ENCODE measurements around the gene ACADVL. TPM values are rescaled to one million over a fixed set of nuclear protein-coding genes. Genes with fewer than 3 reads are reported as not detected.
"Not testable (repeated sequence)": the region's sequence is repeated elsewhere in the genome, so short reads cannot be mapped to it uniquely, and the experiment has no call there.

ACADVL gene
- total RNA-seq, result 100 to 1,000 TPM; 348 to 371 TPM

GRCh38 chr17:7219812-7220592, at the start of gene ACADVL, which contains the start of gene DLG4:
Gene ACADVL, plus strand, starts transcription at chr17:7219938. Its CDS starts 47 bp downstream, at chr17:7219985.
Gene DLG4, minus strand, starts transcription at chr17:7219836.
- Mint-ChIP-seq H3K9me3 (ENCODE audit: insufficient read depth) (no peaks in the 10 kb centered on the region), H3K4me1 (ENCODE audit: low read depth) (peaks cover 56% of the 10 kb centered on the region), H3K27ac (peak within 1 kb of the TSS; percentile 95), H3K36me3 (ENCODE audit: low read depth) (peaks cover 35% of the 10 kb centered on the region), H3K4me3 (peak within 1 kb of the TSS; percentile 96), H3K27me3 (ENCODE audit: low read depth) (no peaks in the 10 kb centered on the region)
- CTCF ChIA-PET, result interaction anchor here (0.8 to 4.5 kb wide), 18 partner anchors 9 to 467 kb away, joined by 3 to 37 read pairs (median 4); partner anchors contain the start of genes DVL2, PHF23 and TP53
- peak; percentile 85 for DNase-seq
- POLR2A ChIA-PET, result interaction anchor here (0.6 to 5.4 kb wide), 12 partner anchors 10 to 174 kb away, joined by 3 to 35 read pairs (median 5); partner anchors contain the start of genes CTDNEP1, DVL2, ELP5 and GABARAP
- ATAC-seq, result peak; percentile 75

- H3K4me3 Mint-ChIP-seq; DNase-seq; H3K9me3 Mint-ChIP-seq (ENCODE audit: insufficient read depth); H3K27ac Mint-ChIP-seq; ATAC-seq; H3K36me3 Mint-ChIP-seq (ENCODE audit: low read depth); H3K27me3 Mint-ChIP-seq (ENCODE audit: low read depth); CTCF ChIA-PET; H3K4me1 Mint-ChIP-seq (ENCODE audit: low read depth); POLR2A ChIA-PET: not testable (repeated sequence)
Measured at GRCh38 chr17:7172522-7173191, 47.1 kb upstream of the ACADVL start.

GRCh38 chr17:7173687-7174602, 45.8 kb upstream of the ACADVL start:
- Mint-ChIP-seq H3K9me3 (ENCODE audit: insufficient read depth) (peaks cover 3% of the 10 kb centered on the region), H3K4me3 (no peak overlapping the region), H3K27ac (no peak overlapping the region), H3K4me1 (ENCODE audit: low read depth) (peaks cover 12% of the 10 kb centered on the region), H3K27me3 (ENCODE audit: low read depth) (peaks cover 14% of the 10 kb centered on the region), H3K36me3 (ENCODE audit: low read depth) (no peaks in the 10 kb centered on the region)
- ChIA-PET POLR2A (interaction anchor here (0.6 kb wide), 1 partner anchor 435 kb away, joined by 3 read pairs; no protein-coding TSS in a partner anchor), CTCF (interaction anchor here (0.6 to 1.0 kb wide), 3 partner anchors 41 to 128 kb away, joined by 3 to 4 read pairs (median 3); no protein-coding TSS in a partner anchor)
- peak; percentile 76 for DNase-seq
- peak; percentile 81 for ATAC-seq

GRCh38 chr17:7174603-7175326, 45.0 kb upstream of the ACADVL start:
- DNase-seq (no peak), ATAC-seq (no peak)
- ChIA-PET POLR2A (no interaction called here), CTCF (interaction anchor here (1.0 kb wide), 1 partner anchor 129 kb away, joined by 4 read pairs; no protein-coding TSS in a partner anchor)
- Mint-ChIP-seq H3K27ac (no peak overlapping the region), H3K27me3 (ENCODE audit: low read depth) (peaks cover 15% of the 10 kb centered on the region), H3K4me1 (ENCODE audit: low read depth) (peaks cover 12% of the 10 kb centered on the region), H3K9me3 (ENCODE audit: insufficient read depth) (no peaks in the 10 kb centered on the region), H3K36me3 (ENCODE audit: low read depth) (no peaks in the 10 kb centered on the region), H3K4me3 (no peak overlapping the region)

- no peak overlapping the region for H3K4me3 Mint-ChIP-seq
- H3K27ac Mint-ChIP-seq, result no peak overlapping the region
- H3K4me1 Mint-ChIP-seq (ENCODE audit: low read depth), result peaks cover 12% of the 10 kb centered on the region
- CTCF ChIA-PET, result no interaction called here
- no peaks in the 10 kb centered on the region for H3K9me3 Mint-ChIP-seq (ENCODE audit: insufficient read depth)
- ATAC-seq (no peak), DNase-seq (no peak)
- POLR2A ChIA-PET, result no interaction called here
- H3K36me3 Mint-ChIP-seq (ENCODE audit: low read depth), result no peaks in the 10 kb centered on the region
- H3K27me3 Mint-ChIP-seq (ENCODE audit: low read depth), result peaks cover 14% of the 10 kb centered on the region
Measured at GRCh38 chr17:7175330-7175733, 44.4 kb upstream of the ACADVL start.

- ChIA-PET POLR2A (interaction anchor here (1.5 kb wide), 1 partner anchor 131 kb away, joined by 4 read pairs; no protein-coding TSS in a partner anchor), CTCF (interaction anchor here (0.8 to 3.9 kb wide), 6 partner anchors 36 to 134 kb away, joined by 3 to 59 read pairs (median 11); no protein-coding TSS in a partner anchor)
- H3K4me1 Mint-ChIP-seq (ENCODE audit: low read depth), result peaks cover 12% of the 10 kb centered on the region
- H3K4me3 Mint-ChIP-seq, result no peak overlapping the region
- ATAC-seq (no peak), DNase-seq (no peak)
- H3K9me3 Mint-ChIP-seq (ENCODE audit: insufficient read depth), result no peaks in the 10 kb centered on the region
- H3K36me3 Mint-ChIP-seq (ENCODE audit: low read depth), result no peaks in the 10 kb centered on the region
- H3K27ac Mint-ChIP-seq, result no peak overlapping the region
- peaks cover 14% of the 10 kb centered on the region for H3K27me3 Mint-ChIP-seq (ENCODE audit: low read depth)
Measured at GRCh38 chr17:7176107-7176840, 43.5 kb upstream of the ACADVL start.

- Mint-ChIP-seq H3K4me1 (ENCODE audit: low read depth) (peaks cover 12% of the 10 kb centered on the region), H3K4me3 (no peak overlapping the region), H3K9me3 (ENCODE audit: insufficient read depth) (no peaks in the 10 kb centered on the region), H3K27ac (no peak overlapping the region), H3K27me3 (ENCODE audit: low read depth) (peaks cover 14% of the 10 kb centered on the region), H3K36me3 (ENCODE audit: low read depth) (no peaks in the 10 kb centered on the region)
- ATAC-seq (no peak), DNase-seq (no peak)
- ChIA-PET POLR2A (interaction anchor here (1.5 kb wide), 1 partner anchor 131 kb away, joined by 4 read pairs; no protein-coding TSS in a partner anchor), CTCF (interaction anchor here (0.8 to 3.9 kb wide), 23 partner anchors 9 to 258 kb away, joined by 3 to 59 read pairs (median 5); partner anchors contain the start of genes NEURL4 and TMEM102)
Measured at GRCh38 chr17:7176841-7177190, 42.9 kb upstream of the ACADVL start.

- Mint-ChIP-seq H3K4me3 (peak overlapping the region; percentile 48), H3K4me1 (ENCODE audit: low read depth) (peaks cover 12% of the 10 kb centered on the region), H3K9me3 (ENCODE audit: insufficient read depth) (no peaks in the 10 kb centered on the region), H3K27ac (no peak overlapping the region), H3K27me3 (ENCODE audit: low read depth) (peaks cover 14% of the 10 kb centered on the region), H3K36me3 (ENCODE audit: low read depth) (no peaks in the 10 kb centered on the region)
- ATAC-seq (peak; percentile 70), DNase-seq (peak; percentile 72)
- ChIA-PET POLR2A (interaction anchor here (1.5 kb wide), 1 partner anchor 132 kb away, joined by 4 read pairs; no protein-coding TSS in a partner anchor), CTCF (interaction anchor here (0.8 to 3.9 kb wide), 28 partner anchors 9 to 258 kb away, joined by 3 to 59 read pairs (median 5); partner anchors contain the start of genes NEURL4 and TMEM102)
Measured at GRCh38 chr17:7177191-7177953, 42.4 kb upstream of the ACADVL start.

- CTCF ChIA-PET, result interaction anchor here (0.7 to 3.9 kb wide), 29 partner anchors 8 to 264 kb away, joined by 3 to 59 read pairs (median 5); partner anchors contain the start of genes NEURL4 and TMEM102
- POLR2A ChIA-PET, result interaction anchor here (1.5 kb wide), 1 partner anchor 132 kb away, joined by 4 read pairs; no protein-coding TSS in a partner anchor
- H3K4me1 Mint-ChIP-seq (ENCODE audit: low read depth), result peaks cover 12% of the 10 kb centered on the region
Measured at GRCh38 chr17:7177954-7178477, 41.7 kb upstream of the ACADVL start.

More at GRCh38 chr17:7177954-7178477, 41.7 kb upstream of the ACADVL start:
- H3K27me3 Mint-ChIP-seq (ENCODE audit: low read depth), result peaks cover 14% of the 10 kb centered on the region
- H3K36me3 Mint-ChIP-seq (ENCODE audit: low read depth), result no peaks in the 10 kb centered on the region
- DNase-seq (no peak), ATAC-seq (no peak)
- H3K27ac Mint-ChIP-seq, result no peak overlapping the region
- no peaks in the 10 kb centered on the region for H3K9me3 Mint-ChIP-seq (ENCODE audit: insufficient read depth)
- peak overlapping the region; percentile 48 for H3K4me3 Mint-ChIP-seq

All from activated CD8-positive, alpha-beta T cell treated with anti-CD3 and anti-CD28 coated beads, Interleukin-2, amount 10 ng/mL, durations not matched to agents 7 days and 5 days (primary cell).